Transverse colon (tissue), 4 donors: ENCODE results near the gene MATK.

Source experiments
- CTCF ChIP-seq, 5 experiments: fragments of 200-600 bp in 3 of 5; fragments of 450-650 bp in 2 of 5; sonication (generic) in 3 of 5; IDR thresholded peaks; 1 replicate in 2 of 5; 2 replicates in 3 of 5; pipeline ENCODE4 v1.5.1; 2016 to 2017; ENCODE audit warnings: antibody characterized with exemption in 5 of 5, inconsistent platforms in 3 of 5, mild to moderate bottlenecking in 2 of 5, moderate library complexity in 1 of 5
- EP300 ChIP-seq: sonication (generic); formaldehyde crosslinking; IDR thresholded peaks from one replicate; pipeline ENCODE4 v1.6.1; 2017; ENCODE audit warnings: antibody characterized with exemption, low read depth
- POLR2A ChIP-seq: fragments of 450-650 bp; IDR thresholded peaks from one replicate; pipeline ENCODE4 v1.6.1; 2016; ENCODE audit warnings: antibody characterized with exemption, mild to moderate bottlenecking, moderate library complexity
- POLR2AphosphoS5 ChIP-seq, 3 donors: sonication (generic); formaldehyde crosslinking; IDR thresholded peaks; one replicate each; pipeline ENCODE4 v1.6.1; 2016; ENCODE audit warnings: antibody characterized with exemption in 3 of 3

GRCh38 chr19:3770136-3770999 lies 15.8 kb downstream of the MATK start:
- TF ChIP-seq POLR2A (no peak), POLR2AphosphoS5 (IDR thresholded peaks at IDR 0.05) (no peak), CTCF (IDR thresholded peaks at IDR 0.05) (no peak), EP300 (no peak)
